NCI-H226 (cell line): Measurements from ENCODE around the gene AOX1.
"Not testable (repeated sequence)": the region's sequence is repeated elsewhere in the genome, so short reads cannot be mapped to it uniquely, and the experiment has no call there.

Source experiments
- DNase-seq: peaks from one replicate; pipeline ENCODE4 v3.0.0-alpha.2; 2015

AOX1 gene

GRCh38 chr2:200585730-200586643, at the start of gene AOX1:
Gene AOX1 (plus strand): TSS chr2:200586014. CDS start chr2:200586109, 95 bp downstream.
- peak; percentile 3 for DNase-seq

GRCh38 chr2:200538139-200538538, 47.7 kb upstream of the AOX1 start:
- DNase-seq = no peak

- DNase-seq = no peak
Measured at GRCh38 chr2:200540793-200541192, 45.0 kb upstream of the AOX1 start.

- not testable (repeated sequence) for DNase-seq
Measured at GRCh38 chr2:200566596-200566995, 19.2 kb upstream of the AOX1 start.

GRCh38 chr2:200567932-200568331, 17.9 kb upstream of the AOX1 start:
- no peak for DNase-seq

GRCh38 chr2:200575957-200576356, 9.9 kb upstream of the AOX1 start:
- DNase-seq = no peak

GRCh38 chr2:200577027-200577426, 8.8 kb upstream of the AOX1 start:
- DNase-seq = no peak

GRCh38 chr2:200578778-200579177, 7.0 kb upstream of the AOX1 start:
- DNase-seq = no peak

GRCh38 chr2:200584639-200585038, 1.2 kb upstream of the AOX1 start:
- DNase-seq = no peak

- DNase-seq = no peak
Measured at GRCh38 chr2:200585340-200585729, 479 bp upstream of the AOX1 start.

- no peak for DNase-seq
Measured at GRCh38 chr2:200586644-200586975, 796 bp downstream of the AOX1 start.

GRCh38 chr2:200587007-200587616, 1.3 kb downstream of the AOX1 start:
- DNase-seq = no peak

GRCh38 chr2:200588076-200588678, 2.4 kb downstream of the AOX1 start:
- DNase-seq = no peak

- DNase-seq = no peak
Measured at GRCh38 chr2:200590090-200590489, 4.3 kb downstream of the AOX1 start.

GRCh38 chr2:200591308-200591707, 5.5 kb downstream of the AOX1 start:
- DNase-seq = no peak

- no peak for DNase-seq
Measured at GRCh38 chr2:200592406-200593075, 6.7 kb downstream of the AOX1 start.

GRCh38 chr2:200593905-200594304, 8.1 kb downstream of the AOX1 start:
- peak; percentile 8 for DNase-seq

GRCh38 chr2:200595913-200596312, 10.1 kb downstream of the AOX1 start:
- no peak for DNase-seq

- DNase-seq = no peak
Measured at GRCh38 chr2:200596774-200597570, 11.2 kb downstream of the AOX1 start.

- DNase-seq = no peak
Measured at GRCh38 chr2:200599206-200599605, 13.4 kb downstream of the AOX1 start.

GRCh38 chr2:200600549-200601225, 14.9 kb downstream of the AOX1 start:
- DNase-seq = peak; percentile 39

GRCh38 chr2:200602584-200602983, 16.8 kb downstream of the AOX1 start:
- DNase-seq = no peak
